NK-92 treated with Interleukin-12 subunit alpha and Interleukin-12 subunit beta, amount 100 ng/mL, for 24 hours (cell line): ENCODE data around the gene MED13.

Experiments used
- DNase-seq: peaks from one replicate; lab custom pipeline; 2025; lab: John Stamatoyannopoulos, UW

MED13 gene, protein sequence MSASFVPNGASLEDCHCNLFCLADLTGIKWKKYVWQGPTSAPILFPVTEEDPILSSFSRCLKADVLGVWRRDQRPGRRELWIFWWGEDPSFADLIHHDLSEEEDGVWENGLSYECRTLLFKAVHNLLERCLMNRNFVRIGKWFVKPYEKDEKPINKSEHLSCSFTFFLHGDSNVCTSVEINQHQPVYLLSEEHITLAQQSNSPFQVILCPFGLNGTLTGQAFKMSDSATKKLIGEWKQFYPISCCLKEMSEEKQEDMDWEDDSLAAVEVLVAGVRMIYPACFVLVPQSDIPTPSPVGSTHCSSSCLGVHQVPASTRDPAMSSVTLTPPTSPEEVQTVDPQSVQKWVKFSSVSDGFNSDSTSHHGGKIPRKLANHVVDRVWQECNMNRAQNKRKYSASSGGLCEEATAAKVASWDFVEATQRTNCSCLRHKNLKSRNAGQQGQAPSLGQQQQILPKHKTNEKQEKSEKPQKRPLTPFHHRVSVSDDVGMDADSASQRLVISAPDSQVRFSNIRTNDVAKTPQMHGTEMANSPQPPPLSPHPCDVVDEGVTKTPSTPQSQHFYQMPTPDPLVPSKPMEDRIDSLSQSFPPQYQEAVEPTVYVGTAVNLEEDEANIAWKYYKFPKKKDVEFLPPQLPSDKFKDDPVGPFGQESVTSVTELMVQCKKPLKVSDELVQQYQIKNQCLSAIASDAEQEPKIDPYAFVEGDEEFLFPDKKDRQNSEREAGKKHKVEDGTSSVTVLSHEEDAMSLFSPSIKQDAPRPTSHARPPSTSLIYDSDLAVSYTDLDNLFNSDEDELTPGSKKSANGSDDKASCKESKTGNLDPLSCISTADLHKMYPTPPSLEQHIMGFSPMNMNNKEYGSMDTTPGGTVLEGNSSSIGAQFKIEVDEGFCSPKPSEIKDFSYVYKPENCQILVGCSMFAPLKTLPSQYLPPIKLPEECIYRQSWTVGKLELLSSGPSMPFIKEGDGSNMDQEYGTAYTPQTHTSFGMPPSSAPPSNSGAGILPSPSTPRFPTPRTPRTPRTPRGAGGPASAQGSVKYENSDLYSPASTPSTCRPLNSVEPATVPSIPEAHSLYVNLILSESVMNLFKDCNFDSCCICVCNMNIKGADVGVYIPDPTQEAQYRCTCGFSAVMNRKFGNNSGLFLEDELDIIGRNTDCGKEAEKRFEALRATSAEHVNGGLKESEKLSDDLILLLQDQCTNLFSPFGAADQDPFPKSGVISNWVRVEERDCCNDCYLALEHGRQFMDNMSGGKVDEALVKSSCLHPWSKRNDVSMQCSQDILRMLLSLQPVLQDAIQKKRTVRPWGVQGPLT (N-terminal part only)

DNA sequence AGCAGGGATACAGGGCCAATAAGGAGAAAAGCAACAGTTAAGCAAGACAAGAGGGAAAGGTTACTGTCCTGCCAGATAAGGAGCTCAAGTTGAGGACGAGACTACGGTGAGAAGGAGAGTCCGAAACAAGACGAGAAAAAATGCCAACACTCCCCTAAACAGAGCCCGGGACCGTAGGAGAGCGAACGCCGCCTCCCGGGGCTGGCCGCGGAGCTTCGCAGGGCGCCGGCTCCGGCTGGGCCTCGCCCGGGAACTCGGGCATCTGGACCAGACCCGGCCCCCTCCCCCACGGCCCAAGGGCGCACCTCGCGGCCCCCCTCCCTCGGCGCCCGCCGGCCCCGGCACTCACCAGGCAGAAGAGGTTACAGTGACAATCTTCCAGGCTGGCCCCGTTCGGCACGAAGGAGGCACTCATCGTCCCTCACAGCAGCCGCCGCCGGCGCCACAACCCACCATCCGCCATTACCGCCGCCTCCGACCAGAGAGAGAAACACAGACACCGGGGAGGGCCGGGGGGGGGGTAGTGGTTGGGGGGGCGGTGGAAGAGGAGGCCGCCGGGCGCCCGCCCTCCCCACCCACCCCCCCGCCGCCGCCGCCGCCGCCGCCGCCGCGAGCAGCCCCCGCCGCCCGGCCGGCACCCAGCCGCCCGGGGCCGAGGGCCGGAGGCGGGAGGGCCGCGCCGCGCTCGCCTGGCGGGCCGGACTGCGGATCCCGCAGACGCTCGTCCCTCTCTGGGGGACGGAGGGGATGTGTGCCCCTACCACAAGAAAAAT lies at the start of gene MED13:
Gene MED13, minus strand, starts transcription at position 488 of the 773 bp plus-strand sequence. Its CDS starts 73 bp downstream, at position 415.
- DNase-seq, result peak; percentile 62

DNA sequence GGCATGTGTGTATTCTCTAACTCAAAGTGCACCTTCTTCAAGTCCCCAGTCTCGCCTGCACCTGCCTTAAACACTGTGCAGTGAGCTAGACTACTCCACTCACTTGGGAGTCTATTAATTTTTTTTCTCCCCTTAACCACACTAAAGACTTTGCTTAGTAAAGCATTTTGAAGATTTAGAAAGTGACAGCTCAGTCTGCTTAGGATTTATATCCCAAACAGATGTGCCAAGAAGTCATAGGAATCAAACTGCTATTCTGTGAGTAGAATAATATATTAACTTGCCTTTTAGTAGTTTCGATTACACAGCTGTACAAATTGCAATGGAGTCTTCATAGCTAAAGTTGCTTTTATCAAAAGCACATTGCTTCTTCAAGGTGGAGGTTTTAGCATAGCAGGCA lies 47.2 kb upstream of the MED13 start:
- no peak for DNase-seq

DNA sequence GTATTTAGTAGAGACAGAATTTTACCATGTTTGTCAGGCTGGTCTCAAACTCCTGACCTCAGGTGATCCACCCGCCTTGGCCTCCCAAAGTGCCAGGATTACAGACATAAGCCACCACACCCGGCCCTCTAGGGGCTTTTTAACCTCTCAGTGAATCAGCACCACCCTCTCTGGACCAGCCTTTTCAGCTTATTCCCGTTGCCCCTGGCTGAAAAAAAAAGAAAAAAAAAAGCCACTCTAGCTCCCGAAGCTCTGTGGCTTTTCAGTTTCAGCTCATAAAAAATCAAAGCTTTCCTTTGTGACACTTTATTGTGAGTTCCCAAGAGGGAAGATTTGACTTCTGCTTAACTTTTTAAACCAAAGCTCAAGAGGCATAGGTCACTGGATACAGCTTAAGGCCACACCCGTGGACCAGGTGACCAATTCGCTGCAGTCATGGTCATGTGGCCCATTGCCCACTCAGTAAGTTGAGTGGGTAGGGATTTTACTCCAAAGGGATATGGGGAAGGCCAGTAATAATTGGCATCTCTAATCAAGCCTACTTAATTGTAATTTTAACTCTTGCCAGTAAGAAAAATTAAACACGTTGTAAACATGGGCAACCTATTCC lies 46.6 kb upstream of the MED13 start:
- no peak for DNase-seq

DNA sequence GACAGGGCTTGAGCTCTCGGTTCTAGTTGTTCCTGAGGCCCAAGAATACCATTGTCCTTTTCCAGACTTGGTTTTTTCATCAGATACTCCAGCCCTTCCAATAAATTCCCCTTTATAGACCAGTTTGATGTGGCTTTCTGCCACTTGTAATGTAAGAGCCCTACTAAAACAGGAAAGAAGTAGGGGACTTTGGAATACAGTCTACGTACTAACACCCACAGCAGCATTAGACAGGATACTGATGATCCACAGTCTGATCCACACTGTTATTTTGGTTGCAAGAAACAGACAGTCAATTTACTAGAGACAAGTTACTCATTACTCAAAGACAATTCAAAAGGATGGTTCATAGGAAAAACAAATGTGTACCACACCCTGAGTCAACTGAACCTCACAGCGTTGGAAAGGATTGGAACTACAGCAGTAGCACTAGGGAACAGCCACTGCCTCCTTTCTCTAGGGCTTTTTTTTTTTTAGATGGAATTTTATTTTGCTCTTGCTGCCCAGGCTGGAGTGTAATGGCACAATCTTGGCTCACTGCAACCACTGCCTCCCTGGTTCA lies 45.9 kb upstream of the MED13 start:
- DNase-seq, result no peak

DNA sequence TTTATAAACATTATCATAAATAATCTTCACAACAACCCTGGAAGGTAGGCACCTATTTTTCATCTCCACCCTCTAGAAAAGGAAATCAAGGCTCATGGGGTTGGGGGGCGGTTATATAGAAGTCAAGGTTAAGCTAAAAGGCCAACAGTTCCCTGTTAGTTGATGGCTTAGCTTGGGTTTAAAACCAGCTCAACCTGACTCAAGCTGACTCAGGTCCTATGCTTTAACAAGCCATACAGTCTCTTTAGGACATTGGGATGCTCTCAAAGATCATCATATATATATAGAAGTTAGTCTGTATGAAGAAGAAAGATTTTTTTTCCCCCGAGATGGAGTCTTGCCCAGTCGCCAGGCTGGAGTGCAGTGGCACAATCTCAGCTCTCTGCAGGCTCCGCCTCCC lies 44.8 kb upstream of the MED13 start:
- no peak for DNase-seq

DNA sequence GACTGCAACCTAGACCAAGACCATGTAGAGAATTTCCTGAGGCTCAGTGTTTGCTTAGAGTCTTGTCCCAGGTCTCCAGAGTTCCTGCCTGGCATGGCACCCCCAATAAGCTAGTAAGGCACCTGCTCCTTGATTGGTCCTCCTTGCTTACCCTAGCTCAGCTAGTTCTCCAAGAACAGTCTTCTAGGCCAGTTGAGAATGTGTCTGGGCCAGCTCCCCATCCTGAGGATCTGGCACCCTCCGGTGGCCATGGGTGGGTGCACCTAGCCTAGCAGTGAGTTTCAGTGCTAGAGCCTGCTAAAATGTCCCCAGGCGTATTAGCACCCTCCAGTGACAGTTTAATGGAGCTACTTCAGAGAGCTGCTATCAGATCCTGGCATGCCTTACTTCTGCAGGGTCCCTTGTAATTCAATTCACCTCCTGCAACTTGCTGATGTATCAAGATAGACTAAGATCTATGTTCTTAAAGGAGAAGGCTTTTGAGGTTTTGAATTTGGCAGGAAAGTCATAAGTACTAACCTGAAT lies 44.4 kb upstream of the MED13 start:
- DNase-seq, result peak; percentile 13

DNA sequence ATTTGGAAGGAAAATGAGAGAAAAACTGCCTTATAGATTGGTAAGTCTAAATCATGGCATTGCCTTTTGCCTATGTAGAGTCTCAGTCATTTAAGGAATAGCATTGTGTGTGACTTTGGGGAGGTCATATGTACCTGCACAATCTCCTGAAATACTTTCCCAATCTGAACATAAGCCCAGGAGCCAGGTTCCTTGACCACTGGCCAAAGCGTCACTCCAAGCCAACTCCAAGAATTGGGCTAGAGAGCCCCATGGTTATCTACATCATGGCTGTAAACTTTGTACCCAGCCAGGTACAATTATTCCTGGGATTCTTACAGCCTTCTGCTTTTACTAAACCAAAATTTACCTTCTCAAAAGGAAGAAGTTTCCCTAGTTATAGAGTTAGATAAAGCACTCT lies 40.8 kb upstream of the MED13 start:
- DNase-seq, result no peak

DNA sequence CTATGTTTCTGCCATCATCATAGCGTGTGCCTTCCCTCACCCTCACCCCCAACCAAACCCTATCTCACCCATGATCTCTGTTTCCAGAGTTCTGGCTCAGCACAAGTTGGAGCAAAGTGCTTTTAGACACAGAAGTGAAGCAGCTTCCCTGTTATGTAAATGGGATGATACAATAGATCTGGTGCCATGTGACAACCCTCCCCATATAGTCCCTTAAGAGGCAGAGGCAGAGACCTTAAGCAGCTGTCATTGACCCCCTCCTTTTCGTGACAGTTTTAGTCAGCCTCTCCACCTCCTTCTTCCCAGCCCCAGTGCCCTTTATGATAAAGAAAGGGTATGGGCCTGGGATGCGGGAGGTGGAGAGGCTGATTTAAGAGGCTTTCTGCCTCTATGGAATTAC lies 40.3 kb upstream of the MED13 start:
- no peak for DNase-seq

DNA sequence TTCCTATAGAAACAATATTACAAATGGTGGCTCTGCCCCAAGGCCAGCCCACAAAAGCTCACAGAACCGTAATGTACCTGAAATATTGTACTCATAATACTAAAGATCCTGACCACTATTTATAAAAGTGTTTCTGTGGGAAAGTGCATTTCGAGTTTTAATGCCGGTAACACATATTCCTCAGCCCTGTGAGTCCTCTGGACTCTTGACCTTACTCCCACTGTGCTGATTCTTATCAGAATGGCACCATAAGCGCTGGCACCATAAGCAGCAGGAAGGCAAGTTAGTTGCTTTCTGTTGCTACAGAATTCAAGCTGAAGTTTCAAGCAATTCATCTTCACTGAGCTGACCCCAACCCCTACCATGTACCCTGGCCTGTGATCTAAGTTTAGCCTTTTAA lies 36.4 kb upstream of the MED13 start:
- DNase-seq, result no peak

DNA sequence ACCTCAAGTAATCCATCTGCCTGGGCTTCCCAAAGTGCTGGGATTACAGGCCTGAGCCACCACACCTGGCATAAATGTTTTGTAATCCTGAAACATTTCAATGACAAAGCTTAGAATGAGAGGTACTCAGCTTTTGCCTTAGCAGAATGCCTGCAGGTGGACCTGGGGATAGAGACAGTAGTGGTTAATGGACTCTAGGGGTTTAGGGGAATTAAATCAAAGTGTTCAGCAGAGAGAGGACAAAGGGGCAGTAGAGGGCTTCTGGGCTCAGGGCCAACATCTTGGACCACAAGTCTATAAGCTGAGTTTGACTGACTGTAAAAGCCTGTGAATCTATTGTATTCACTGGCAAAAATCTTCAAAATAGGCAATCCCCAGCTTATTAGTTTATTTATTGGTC lies 36.0 kb upstream of the MED13 start:
- no peak for DNase-seq

DNA sequence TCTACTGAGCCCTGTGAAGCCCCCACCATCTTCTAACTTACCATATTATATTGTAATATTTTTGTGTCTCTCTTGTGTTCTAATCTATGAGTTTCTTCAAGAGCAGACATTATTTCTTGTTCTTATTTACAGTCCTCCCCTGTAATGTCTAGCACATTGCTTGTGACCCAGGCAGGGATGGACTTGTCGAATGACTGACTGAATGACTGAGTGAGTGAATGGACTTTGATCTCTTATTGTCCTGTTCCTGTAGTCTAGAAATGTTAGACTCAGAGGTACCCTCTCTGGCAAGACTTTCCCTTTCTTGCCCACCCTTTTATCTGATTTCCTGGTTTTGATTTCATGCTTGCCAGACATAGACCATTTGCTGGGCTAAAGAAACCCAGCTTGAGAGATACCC lies 35.0 kb upstream of the MED13 start:
- DNase-seq, result no peak

DNA sequence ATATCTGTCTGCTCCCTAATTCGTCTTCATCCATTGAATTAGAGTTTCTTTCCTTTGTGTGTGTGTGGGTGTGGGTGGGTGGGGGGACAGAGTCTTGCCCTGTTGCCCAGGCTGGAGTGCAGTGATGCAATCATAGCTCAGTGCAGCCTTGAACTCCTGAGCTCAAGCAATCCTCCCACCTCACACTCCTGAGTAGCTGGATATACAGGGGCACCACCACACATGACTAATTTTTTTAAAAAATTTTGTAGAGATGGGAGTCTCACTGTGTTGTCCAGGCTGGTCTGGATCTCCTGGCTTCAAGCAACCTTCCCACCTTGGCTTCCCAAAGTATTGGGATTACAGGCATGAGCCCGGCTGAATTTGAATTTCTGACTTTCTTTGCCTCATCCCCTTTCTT lies 34.5 kb upstream of the MED13 start:
- no peak for DNase-seq

DNA sequence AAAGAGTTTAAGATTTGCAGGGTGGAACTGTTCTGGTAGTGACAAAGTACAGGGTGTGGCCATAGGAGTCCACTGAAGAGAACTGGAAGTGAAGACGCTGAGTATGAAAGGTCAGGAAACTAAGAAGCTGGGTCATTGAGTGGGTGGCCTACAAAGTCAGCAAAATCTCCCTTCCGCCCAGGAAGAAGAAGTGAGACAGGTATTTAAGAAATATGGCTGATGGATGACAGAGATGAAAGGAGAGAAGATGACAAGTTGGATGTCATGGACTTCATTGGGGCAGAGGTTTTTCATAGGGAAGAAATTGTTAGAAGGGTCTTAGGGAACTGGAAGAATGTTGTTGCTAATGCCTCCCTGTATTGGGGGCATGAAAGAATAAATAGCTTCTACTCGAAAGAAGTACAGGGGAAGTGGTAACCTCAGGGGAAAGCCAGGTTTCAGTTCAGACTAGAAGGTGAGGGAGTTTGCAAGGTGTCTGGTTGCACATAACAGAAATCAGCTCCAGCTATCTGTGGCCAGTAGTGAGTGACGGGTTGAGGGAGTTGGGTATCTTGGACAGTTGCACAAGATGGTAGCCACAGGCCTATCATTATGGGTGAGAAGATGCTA lies 33.6 kb upstream of the MED13 start:
- no peak for DNase-seq

DNA sequence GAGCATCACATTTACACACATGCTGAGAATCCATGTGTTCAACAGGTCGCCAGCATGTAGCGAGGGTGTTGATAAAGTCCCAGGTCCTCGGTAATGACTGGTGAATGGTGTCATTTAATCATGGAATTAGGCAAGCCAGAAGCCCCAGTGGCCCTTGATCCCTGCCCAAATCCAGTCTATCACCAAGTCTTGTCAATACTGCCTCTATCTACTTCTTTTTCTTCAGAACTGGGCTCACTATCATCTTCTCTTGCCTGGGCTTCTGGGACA lies 31.3 kb upstream of the MED13 start:
- DNase-seq, result no peak

DNA sequence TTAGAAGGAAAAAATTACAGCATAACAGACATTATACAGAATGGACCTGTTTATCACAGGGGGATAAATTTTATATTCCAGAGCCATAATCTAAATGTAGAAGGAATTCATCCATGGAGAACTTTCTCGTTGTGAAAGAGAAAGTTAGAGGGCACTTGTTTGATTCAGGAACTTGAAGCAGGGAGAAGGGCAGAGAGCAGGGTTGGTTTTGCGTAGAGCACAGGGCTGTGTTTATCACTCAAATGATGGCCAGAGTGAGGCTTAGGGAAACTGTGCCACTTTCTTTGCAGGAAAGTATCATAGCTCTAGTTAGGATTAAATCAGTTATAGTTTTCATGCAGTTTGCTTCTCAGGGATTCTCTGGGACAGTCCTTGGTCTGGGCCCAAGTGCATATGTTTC lies 29.1 kb upstream of the MED13 start:
- no peak for DNase-seq

DNA sequence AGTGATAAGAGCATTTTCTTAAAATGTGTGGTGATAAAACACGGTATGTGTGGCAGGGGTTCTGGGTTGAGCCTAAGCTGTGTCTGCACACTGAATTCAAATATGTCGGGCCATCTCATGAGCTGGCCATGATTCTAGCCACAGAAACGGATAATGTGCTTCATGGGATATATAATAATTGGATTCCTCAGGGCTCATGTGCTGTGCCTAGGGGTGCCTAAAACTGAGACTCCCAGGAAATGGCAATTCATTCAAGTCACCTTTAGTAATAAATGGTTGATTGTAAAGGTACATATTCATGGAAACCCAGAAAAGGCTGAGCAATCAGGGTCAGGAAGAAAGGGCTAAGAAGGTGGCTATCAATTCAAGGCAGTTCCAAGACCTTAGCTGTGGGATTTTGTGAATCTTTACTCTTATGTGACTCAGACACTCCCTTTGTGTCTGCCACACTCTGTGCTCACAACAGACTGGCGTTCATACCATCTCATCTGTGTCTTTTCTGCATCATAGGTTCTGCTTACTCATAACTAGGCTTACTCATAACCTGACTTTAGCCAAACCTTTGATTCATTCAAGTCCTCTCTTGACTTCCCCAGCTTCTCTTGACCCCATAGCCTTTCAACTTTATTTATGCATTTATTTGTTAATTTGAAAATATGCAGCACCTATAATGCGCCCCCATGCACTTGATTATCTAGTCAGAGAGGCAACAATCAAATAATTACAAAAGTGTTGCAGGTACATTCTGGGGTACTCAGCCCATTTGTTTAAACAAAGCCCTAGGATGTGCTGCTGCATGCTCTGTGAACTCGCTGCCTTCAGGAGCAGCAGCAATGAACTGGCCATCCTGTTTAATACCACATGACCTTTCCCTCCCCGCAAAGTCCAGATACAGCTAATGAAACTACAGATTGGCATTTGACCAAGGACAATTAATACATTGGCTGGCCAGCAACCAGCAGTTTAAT lies 28.4 kb upstream of the MED13 start:
- DNase-seq, result no peak

DNA sequence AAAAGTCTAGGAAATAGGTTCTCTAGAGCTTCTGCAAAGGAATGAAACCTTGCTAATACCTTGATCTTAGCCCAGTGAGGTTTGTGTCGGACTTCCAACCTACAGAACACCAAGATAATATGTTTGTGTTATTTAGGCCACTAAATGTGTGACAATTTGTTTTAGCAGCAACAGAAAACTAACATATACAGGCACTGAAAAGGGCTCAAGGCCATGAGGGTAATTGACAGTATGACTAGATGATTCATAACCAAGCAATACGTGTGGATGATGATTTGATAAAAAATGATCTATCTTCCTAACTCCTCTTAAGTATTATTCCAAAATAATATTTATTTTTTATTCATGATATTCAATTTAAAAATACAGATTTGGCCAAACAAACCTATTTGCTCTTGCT lies 27.7 kb upstream of the MED13 start:
- no peak for DNase-seq

DNA sequence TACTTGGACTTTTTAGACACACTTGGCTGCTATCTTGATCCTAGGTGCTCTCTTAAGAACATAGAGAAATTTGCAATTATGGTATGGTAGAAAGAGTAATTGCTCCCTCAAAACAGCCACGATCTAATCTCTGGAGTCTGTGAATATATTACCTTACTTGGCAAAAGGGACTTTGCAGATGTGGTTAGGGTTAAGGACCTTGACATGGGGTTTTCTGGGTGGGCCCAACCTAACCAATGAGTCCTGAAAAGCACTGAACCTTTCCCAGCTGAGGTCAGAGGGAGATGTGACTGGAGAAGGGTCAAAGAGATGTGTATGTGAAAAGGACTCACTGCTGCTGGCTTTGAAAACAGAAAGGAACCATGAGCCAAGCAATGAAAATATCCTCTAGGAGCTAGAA lies 26.7 kb upstream of the MED13 start:
- no peak for DNase-seq

DNA sequence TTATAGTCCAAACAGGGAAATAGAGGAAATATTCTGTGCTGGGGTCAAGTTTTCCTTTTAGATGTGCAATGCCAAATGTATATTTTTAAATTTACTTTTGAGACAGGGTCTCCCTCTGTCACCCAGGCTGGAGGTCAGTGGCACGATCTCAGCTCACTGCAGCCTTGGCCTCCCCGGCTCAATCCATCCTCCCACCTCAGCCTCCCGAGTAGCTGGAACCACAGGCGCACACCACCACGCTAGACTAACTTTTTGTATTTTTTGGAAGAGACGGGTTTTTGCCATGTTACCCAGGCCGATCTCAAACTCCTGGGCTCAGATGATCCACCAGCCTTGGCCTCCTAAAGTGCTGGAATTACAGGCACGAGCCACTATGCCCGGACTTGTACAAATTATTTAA lies 25.8 kb upstream of the MED13 start:
- DNase-seq, result no peak
